ENCODE results near the gene MORN1. TPM values are rescaled to one million over a fixed set of nuclear protein-coding genes. Genes with fewer than 3 reads are reported as not detected.

MORN1 gene
- total and polyA plus RNA-seq, 2 of the 8 experiments (the other 6 are each of a cell fraction or from before 2014, with no cell fraction given) = 5.0 to 9.1 TPM

GRCh38 chr1:2330519-2331199, 60.7 kb downstream of the MORN1 start:
- Histone ChIP-seq H3K23ac (ENCODE audit: insufficient read length) (no peak overlapping the region), H3K4me2 (ENCODE audit: insufficient read depth in 1 of 2, low read depth in 2 of 2, low read length in 2 of 2) (no peak overlapping the region), H3K79me2 (ENCODE audit: control insufficient read depth in 1 of 2, insufficient read depth in 2 of 2, low read length in 2 of 2) (no peaks in the 10 kb centered on the region), H2BK15ac (ENCODE audit: low read length) (no peak overlapping the region), H2BK5ac (ENCODE audit: low read depth, low read length) (no peak overlapping the region), H4K20me1 (replicated peaks in 1 of 2; ENCODE audit: control insufficient read depth in 1 of 2, insufficient read depth in 2 of 2, low read length in 2 of 2) (no peaks in the 10 kb centered on the region), H3K4me3 (ENCODE audit: extremely low read depth in 1 of 4, insufficient read depth in 2 of 4, low read depth in 3 of 4, low read length in 4 of 4) (no peak overlapping the region), H3K23me2 (ENCODE audit: low read depth, low read length) (no peaks in the 10 kb centered on the region), H3K18ac (ENCODE audit: extremely low read depth, low read length) (no peak overlapping the region), H3K4ac (replicated peaks; ENCODE audit: insufficient read length, low read depth, low read length) (no peak overlapping the region), H4K8ac (ENCODE audit: extremely low read depth, insufficient read depth, low read length) (no peak overlapping the region), H3K4me1 (replicated peaks in 1 of 4; ENCODE audit: control insufficient read depth in 3 of 4, insufficient read depth in 4 of 4, low read length in 3 of 4) (no peaks in the 10 kb centered on the region), H3K36me3 (ENCODE audit: control insufficient read depth in 2 of 4, insufficient read depth in 4 of 4, low read length in 3 of 4) (no peaks in the 10 kb centered on the region), H4K91ac (replicated peaks; ENCODE audit: insufficient read length, low read length) (no peak overlapping the region), H4K5ac (ENCODE audit: insufficient read length, low read depth, low read length) (no peak overlapping the region), H3K27me3 (replicated peaks in 1 of 4; ENCODE audit: control insufficient read depth in 3 of 4, extremely low read depth in 1 of 4, insufficient read depth in 3 of 4, low read length in 3 of 4) (no peaks in the 10 kb centered on the region), H3K27ac (ENCODE audit: low read depth, low read length) (no peak overlapping the region), H2BK120ac (replicated peaks; ENCODE audit: low read depth, low read length) (no peak overlapping the region), H3K9ac (replicated peaks in 1 of 4; ENCODE audit: extremely low read depth in 1 of 4, low read depth in 3 of 4, low read length in 3 of 4) (no peak overlapping the region), H3K56ac (replicated peaks; ENCODE audit: insufficient read length, low read depth, low read length) (no peak overlapping the region), H3K79me1 (ENCODE audit: low read depth, low read length) (no peaks in the 10 kb centered on the region), H2AK5ac (ENCODE audit: low read depth, low read length) (no peak overlapping the region), H2BK20ac (ENCODE audit: low read length) (no peak overlapping the region), H3K9me3 (ENCODE audit: insufficient read depth in 2 of 2, low read depth in 1 of 2, low read length in 1 of 2) (peaks cover 9 to 24% of the 10 kb centered on the region in 2 experiments; a peak in 3 of 4 replicates), H3K14ac (ENCODE audit: insufficient read length) (no peak overlapping the region), H2BK12ac (ENCODE audit: low read depth, low read length) (no peak overlapping the region), H2AFZ (ENCODE audit: low read length) (no peak overlapping the region)
- no peak for DNase-seq (ENCODE audit: low read depth in 1 of 2, low spot score in 2 of 2)
- WGBS, 2 experiments (ENCODE audit: extremely low coverage in 1 of 2, insufficient coverage in 1 of 2, insufficient read length in 1 of 2, insufficient replicate concordance in 2 of 2, low coverage in 1 of 2, low lambda C conversion rate in 2 of 2, missing lambda C conversion rate in 1 of 2) = 92% methylated on average over 31 of the region's 31 CpGs; no CpG with 5 or more reads in 1 of the 2 experiments
- FAIRE-seq = no peak
- CTCF ChIA-PET (ENCODE audit: partially characterized antibody) = interaction anchor here (1.0 to 1.5 kb wide), 2 partner anchors 93 to 192 kb away, joined by 3 read pairs; no protein-coding TSS in a partner anchor
- POLR2A ChIA-PET (ENCODE audit: partially characterized antibody) = no interaction called here
- TF ChIP-seq, protein P1, sequence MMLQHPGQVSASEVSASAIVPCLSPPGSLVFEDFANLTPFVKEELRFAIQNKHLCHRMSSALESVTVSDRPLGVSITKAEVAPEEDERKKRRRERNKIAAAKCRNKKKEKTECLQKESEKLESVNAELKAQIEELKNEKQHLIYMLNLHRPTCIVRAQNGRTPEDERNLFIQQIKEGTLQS (IDR thresholded peaks at IDR 0.05; ENCODE audit: insufficient read depth, low read depth, low read length) = no peak
- no peak for TF ChIP-seq NANOG (IDR thresholded peaks at IDR 0.05; ENCODE audit: insufficient read depth, low read depth, low read length, poor library complexity, severe bottlenecking)
- TF ChIP-seq SRF (IDR thresholded peaks at IDR 0.05; ENCODE audit: low read depth, low read length) = no peak
- TF ChIP-seq JUND (IDR thresholded peaks at IDR 0.05; ENCODE audit: low read length) = no peak
- TF ChIP-seq EGR1 (IDR thresholded peaks at IDR 0.05; ENCODE audit: borderline replicate concordance, low read depth, low read length) = no peak
- no peak for TF ChIP-seq TAF7 (optimal IDR thresholded peaks at IDR 0.05; ENCODE audit: borderline replicate concordance, low read depth, low read length)
- no peak for TF ChIP-seq RFX5 (IDR thresholded peaks at IDR 0.05; ENCODE audit: borderline replicate concordance, low read depth, low read length)
- TF ChIP-seq CBX5 (IDR thresholded peaks at IDR 0.05; ENCODE audit: low read depth, low read length) = no peak
- TF ChIP-seq TEAD4 (IDR thresholded peaks at IDR 0.05; ENCODE audit: low read depth, low read length) = no peak

Measured in H1 (cell line).